KMS-11 (cell line): ENCODE measurements around the gene MCTP1.

ENCODE experiments used
- H2AFZ ChIP-seq: fragments of 200-600 bp; sonication (generic); 2 replicates; pipeline ENCODE4 v1.6.1; 2016; ENCODE audit warnings: antibody characterized with exemption, mixed run types, low read depth
- H3K27ac ChIP-seq: fragments of 200-600 bp; sonication (generic); 2 replicates; pipeline ENCODE4 v1.6.1; 2016; ENCODE audit warnings: mild to moderate bottlenecking, mixed run types
- H3K27me3 ChIP-seq: fragments of 200-600 bp; sonication (generic); 2 replicates; pipeline ENCODE4 v1.6.1; 2017; ENCODE audit warnings: mild to moderate bottlenecking, low read depth, mixed run types, moderate library complexity; ENCODE audit not compliant: insufficient read depth
- H3K36me3 ChIP-seq: fragments of 200-600 bp; sonication (generic); 2 replicates; pipeline ENCODE4 v1.6.1; 2017; ENCODE audit warnings: mild to moderate bottlenecking, mixed run types; ENCODE audit not compliant: insufficient read depth
- H3K4me1 ChIP-seq: fragments of 200-600 bp; sonication (generic); 2 replicates; pipeline ENCODE4 v1.6.1; 2016; ENCODE audit warnings: mild to moderate bottlenecking, low read depth, mixed run types; ENCODE audit not compliant: poor library complexity, severe bottlenecking
- H3K4me2 ChIP-seq: fragments of 200-600 bp; sonication (generic); 2 replicates; pipeline ENCODE4 v1.7.0; 2016; ENCODE audit warnings: mild to moderate bottlenecking, mixed run types
- H3K4me3 ChIP-seq: fragments of 200-600 bp; sonication (generic); IDR thresholded peaks from 2 replicates; pipeline ENCODE4 v1.6.1; 2017; ENCODE audit warnings: low read depth, low read length, mixed read lengths; ENCODE audit not compliant: insufficient read depth
- H3K79me2 ChIP-seq: fragments of 200-600 bp; sonication (generic); 2 replicates; pipeline ENCODE4 v1.6.1; 2016; ENCODE audit warnings: low read depth, mixed run types; ENCODE audit not compliant: insufficient read depth
- H3K9ac ChIP-seq: fragments of 200-600 bp; sonication (generic); 2 replicates; pipeline ENCODE4 v1.6.1; 2016; ENCODE audit warnings: mild to moderate bottlenecking, mixed run types
- H4K20me1 ChIP-seq: fragments of 200-600 bp; sonication (generic); 2 replicates; pipeline ENCODE4 v1.6.1; 2016; ENCODE audit warnings: mild to moderate bottlenecking, mixed run types; ENCODE audit not compliant: insufficient read depth
- CTCF ChIP-seq: fragments of 200-600 bp; sonication (generic); conservative IDR thresholded peaks from 2 replicates; pipeline ENCODE4 v1.6.1; 2017; ENCODE audit warnings: low read depth, mild to moderate bottlenecking, antibody characterized with exemption, low read length, moderate library complexity, mixed read lengths

Gene MCTP1

GRCh38 chr5:95102080-95102479 is 182.8 kb downstream of the MCTP1 start:
- H3K27ac ChIP-seq, result no peak overlapping the region
- TF ChIP-seq CTCF, result no peak
- no peaks in the 10 kb centered on the region for H3K79me2 ChIP-seq
- H2AFZ ChIP-seq, result no peak overlapping the region
- H3K4me2 ChIP-seq, result no peak overlapping the region
- no peak overlapping the region for H3K9ac ChIP-seq
- no peak overlapping the region for H3K4me3 ChIP-seq
- no peaks in the 10 kb centered on the region for H4K20me1 ChIP-seq
- no peaks in the 10 kb centered on the region for H3K36me3 ChIP-seq
- H3K4me1 ChIP-seq, result peaks cover 6% of the 10 kb centered on the region
- H3K27me3 ChIP-seq, result no peaks in the 10 kb centered on the region

GRCh38 chr5:95100551-95100950 is 184.3 kb downstream of the MCTP1 start:
- H3K36me3 ChIP-seq, result no peaks in the 10 kb centered on the region
- H3K4me1 ChIP-seq, result peaks cover 6% of the 10 kb centered on the region
- no peak for TF ChIP-seq CTCF
- H3K4me3 ChIP-seq, result no peak overlapping the region
- H3K27me3 ChIP-seq, result no peaks in the 10 kb centered on the region
- no peak overlapping the region for H3K9ac ChIP-seq
- H3K79me2 ChIP-seq, result no peaks in the 10 kb centered on the region
- H4K20me1 ChIP-seq, result no peaks in the 10 kb centered on the region
- H2AFZ ChIP-seq, result no peak overlapping the region
- H3K27ac ChIP-seq, result no peak overlapping the region
- no peak overlapping the region for H3K4me2 ChIP-seq

- H3K4me3 ChIP-seq, result no peak overlapping the region
- TF ChIP-seq CTCF, result no peak
- H3K27ac ChIP-seq, result no peak overlapping the region
- no peaks in the 10 kb centered on the region for H3K36me3 ChIP-seq
- H3K4me1 ChIP-seq, result no peaks in the 10 kb centered on the region
- H3K9ac ChIP-seq, result no peak overlapping the region
- no peaks in the 10 kb centered on the region for H3K79me2 ChIP-seq
- no peak overlapping the region for H3K4me2 ChIP-seq
- H4K20me1 ChIP-seq, result no peaks in the 10 kb centered on the region
- no peak overlapping the region for H2AFZ ChIP-seq
- H3K27me3 ChIP-seq, result no peaks in the 10 kb centered on the region
Observed at GRCh38 chr5:95098012-95098411, 186.9 kb downstream of the MCTP1 start.

GRCh38 chr5:95093211-95093610 is 191.7 kb downstream of the MCTP1 start:
- no peak overlapping the region for H3K27ac ChIP-seq
- no peak overlapping the region for H3K4me2 ChIP-seq
- H3K27me3 ChIP-seq, result no peaks in the 10 kb centered on the region
- H2AFZ ChIP-seq, result no peak overlapping the region
- H3K79me2 ChIP-seq, result no peaks in the 10 kb centered on the region
- TF ChIP-seq CTCF, result no peak
- no peaks in the 10 kb centered on the region for H4K20me1 ChIP-seq
- no peaks in the 10 kb centered on the region for H3K36me3 ChIP-seq
- H3K4me1 ChIP-seq, result peaks cover 6% of the 10 kb centered on the region
- no peak overlapping the region for H3K9ac ChIP-seq
- no peak overlapping the region for H3K4me3 ChIP-seq
